Neural progenitor cell (in vitro differentiated cells): ENCODE results near the gene PSPN. TPM values are rescaled to one million over a fixed set of nuclear protein-coding genes. Genes with fewer than 3 reads are reported as not detected.

Experiments
- DNase-seq: peaks from one replicate; pipeline ENCODE4 v3.0.0-alpha.2; 2016; ENCODE audit warnings: low spot score
- H2AFZ ChIP-seq: fragments of 200-600 bp; sonication (generic); replicated peaks from 2 replicates; pipeline ENCODE4 v1.6.1; 2016; ENCODE audit warnings: antibody characterized with exemption
- H3F3A ChIP-seq: fragments of 200-600 bp; sonication (generic); 2 replicates; pipeline ENCODE4 v1.6.1; 2016; ENCODE audit warnings: antibody characterized with exemption, low read depth
- H3K27ac ChIP-seq: fragments of 200-600 bp; sonication (generic); 2 replicates; pipeline ENCODE4 v1.5.1; 2016; ENCODE audit warnings: mild to moderate bottlenecking
- H3K27me3 ChIP-seq: fragments of 200-600 bp; sonication (generic); 2 replicates; pipeline ENCODE4 v1.6.1; 2016; ENCODE audit warnings: mild to moderate bottlenecking, moderate library complexity
- H3K36me3 ChIP-seq: fragments of 200-600 bp; sonication (generic); 2 replicates; pipeline ENCODE4 v1.5.1; 2016
- H3K4me1 ChIP-seq: fragments of 200-600 bp; sonication (generic); 2 replicates; pipeline ENCODE4 v1.6.1; 2016; ENCODE audit warnings: mixed run types
- H3K4me2 ChIP-seq: fragments of 200-600 bp; sonication (generic); 2 replicates; pipeline ENCODE4 v1.6.1; 2016
- H3K4me3 ChIP-seq: fragments of 200-600 bp; sonication (generic); 2 replicates; pipeline ENCODE4 v1.5.1; 2016
- H3K79me2 ChIP-seq: fragments of 200-600 bp; sonication (generic); 2 replicates; pipeline ENCODE4 v1.6.1; 2016; ENCODE audit warnings: low read depth
- H3K9ac ChIP-seq: fragments of 200-600 bp; sonication (generic); 2 replicates; pipeline ENCODE4 v1.6.1; 2016
- H3K9me3 ChIP-seq: fragments of 200-600 bp; sonication (generic); 2 replicates; pipeline ENCODE4 v1.5.1; 2016; ENCODE audit warnings: low read depth
- H4K20me1 ChIP-seq: fragments of 200-600 bp; sonication (generic); 2 replicates; pipeline ENCODE4 v1.6.1; 2016; ENCODE audit warnings: low read depth
- H3K27ac Mint-ChIP-seq: 3 replicates; pipeline ENCODE4 v1.8.0; 2021; ENCODE audit warnings: mixed read lengths
- H3K27me3 Mint-ChIP-seq: 2 replicates; pipeline ENCODE4 v1.8.0; 2022; ENCODE audit warnings: low read depth, mild to moderate bottlenecking, inconsistent platforms, moderate library complexity, mixed read lengths; ENCODE audit not compliant: insufficient read depth
- H3K36me3 Mint-ChIP-seq: 3 replicates; pipeline ENCODE4 v1.8.0; 2021; ENCODE audit warnings: mixed read lengths
- H3K4me1 Mint-ChIP-seq: 3 replicates; pipeline ENCODE4 v1.8.0; 2021; ENCODE audit warnings: mixed read lengths
- H3K4me3 Mint-ChIP-seq: 3 replicates; pipeline ENCODE4 v1.8.0; 2021; ENCODE audit warnings: mild to moderate bottlenecking, moderate library complexity, mixed read lengths
- H3K9me3 Mint-ChIP-seq: 3 replicates; pipeline ENCODE4 v1.8.0; 2020; ENCODE audit warnings: mixed read lengths
- EZH2 ChIP-seq: fragments of 200-600 bp; sonication (generic); IDR thresholded peaks from 2 replicates; pipeline ENCODE4 v1.6.1; 2017; ENCODE audit warnings: antibody characterized with exemption, mild to moderate bottlenecking, moderate library complexity
- EZH2phosphoT487 ChIP-seq: fragments of 200-600 bp; sonication (generic); IDR thresholded peaks from 2 replicates; pipeline ENCODE4 v1.6.1; 2017; ENCODE audit warnings: antibody characterized with exemption
- total RNA-seq: library from RNA; depleted of rRNA; stranded (reverse); fragments of >200 nt; gene quantifications from 2 replicates; pipeline ENCODE4 v1.2.3, GENCODE V29; 2015; ENCODE audit warnings: low replicate concordance
- TF ChIP-seq, protein P1 (sequence below): fragments of 200-600 bp; sonication (generic); IDR thresholded peaks from 2 replicates; pipeline ENCODE4 v1.5.1; 2017; ENCODE audit warnings: antibody characterized with exemption, mild to moderate bottlenecking

The PSPN gene
- total RNA-seq, 1 donor from 2014 or later = 0.92 TPM

DNA sequence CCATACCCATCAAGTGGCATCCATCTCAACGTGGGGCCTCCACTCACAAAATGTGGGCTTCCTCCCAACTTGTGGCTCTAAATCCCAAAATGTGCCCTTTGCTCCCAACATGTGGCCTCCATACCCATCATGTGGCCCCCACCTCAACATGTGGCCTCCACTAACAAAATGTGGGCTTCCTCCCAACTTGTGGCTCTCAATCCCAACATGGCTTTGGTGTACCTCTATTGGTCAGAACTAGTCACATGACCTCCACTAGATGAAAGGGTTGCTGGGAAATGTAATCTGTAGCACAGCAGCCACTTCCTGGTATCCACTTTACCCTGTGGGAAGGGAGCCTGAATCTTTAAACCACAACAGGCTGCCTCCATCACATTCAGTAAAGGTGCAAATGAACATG is 32.3 kb downstream of the PSPN start:
- no peaks in the 10 kb centered on the region for H3K4me1 ChIP-seq
- no peaks in the 10 kb centered on the region for H3F3A ChIP-seq
- H3K27me3 ChIP-seq = peaks cover under 1% of the 10 kb centered on the region
- H3K27me3 Mint-ChIP-seq = peaks cover 10% of the 10 kb centered on the region
- H3K9me3 ChIP-seq = no peaks in the 10 kb centered on the region
- no peaks in the 10 kb centered on the region for H3K36me3 ChIP-seq
- H3K79me2 ChIP-seq = no peaks in the 10 kb centered on the region
- TF ChIP-seq EZH2 = no peak
- TF ChIP-seq, protein P1, sequence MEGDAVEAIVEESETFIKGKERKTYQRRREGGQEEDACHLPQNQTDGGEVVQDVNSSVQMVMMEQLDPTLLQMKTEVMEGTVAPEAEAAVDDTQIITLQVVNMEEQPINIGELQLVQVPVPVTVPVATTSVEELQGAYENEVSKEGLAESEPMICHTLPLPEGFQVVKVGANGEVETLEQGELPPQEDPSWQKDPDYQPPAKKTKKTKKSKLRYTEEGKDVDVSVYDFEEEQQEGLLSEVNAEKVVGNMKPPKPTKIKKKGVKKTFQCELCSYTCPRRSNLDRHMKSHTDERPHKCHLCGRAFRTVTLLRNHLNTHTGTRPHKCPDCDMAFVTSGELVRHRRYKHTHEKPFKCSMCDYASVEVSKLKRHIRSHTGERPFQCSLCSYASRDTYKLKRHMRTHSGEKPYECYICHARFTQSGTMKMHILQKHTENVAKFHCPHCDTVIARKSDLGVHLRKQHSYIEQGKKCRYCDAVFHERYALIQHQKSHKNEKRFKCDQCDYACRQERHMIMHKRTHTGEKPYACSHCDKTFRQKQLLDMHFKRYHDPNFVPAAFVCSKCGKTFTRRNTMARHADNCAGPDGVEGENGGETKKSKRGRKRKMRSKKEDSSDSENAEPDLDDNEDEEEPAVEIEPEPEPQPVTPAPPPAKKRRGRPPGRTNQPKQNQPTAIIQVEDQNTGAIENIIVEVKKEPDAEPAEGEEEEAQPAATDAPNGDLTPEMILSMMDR = no peak
- no peak for TF ChIP-seq EZH2phosphoT487
- H3K27ac Mint-ChIP-seq = no peak overlapping the region
- H2AFZ ChIP-seq = no peak overlapping the region
- peaks cover 6% of the 10 kb centered on the region for H3K9me3 Mint-ChIP-seq
- H3K36me3 Mint-ChIP-seq = no peaks in the 10 kb centered on the region
- peak overlapping the region; percentile 35 for H3K4me3 Mint-ChIP-seq
- H4K20me1 ChIP-seq = no peaks in the 10 kb centered on the region
- H3K4me3 ChIP-seq = no peak overlapping the region
- no peak overlapping the region for H3K4me2 ChIP-seq
- no peak for DNase-seq
- no peak overlapping the region for H3K27ac ChIP-seq
- H3K9ac ChIP-seq = no peak overlapping the region
- H3K4me1 Mint-ChIP-seq = no peaks in the 10 kb centered on the region

- no peaks in the 10 kb centered on the region for H3F3A ChIP-seq
- no peak overlapping the region for H3K4me3 Mint-ChIP-seq
- H3K36me3 Mint-ChIP-seq = no peaks in the 10 kb centered on the region
- no peak overlapping the region for H3K9ac ChIP-seq
- peaks cover 8% of the 10 kb centered on the region for H3K27me3 Mint-ChIP-seq
- H3K9me3 ChIP-seq = no peaks in the 10 kb centered on the region
- TF ChIP-seq, protein P1 = peak; percentile 27
- TF ChIP-seq EZH2phosphoT487 = no peak
- H3K36me3 ChIP-seq = no peaks in the 10 kb centered on the region
- no peaks in the 10 kb centered on the region for H3K27me3 ChIP-seq
- no peak overlapping the region for H3K4me2 ChIP-seq
- H3K27ac Mint-ChIP-seq = peak overlapping the region; percentile 81
- H3K79me2 ChIP-seq = no peaks in the 10 kb centered on the region
- no peak overlapping the region for H3K4me3 ChIP-seq
- H3K4me1 Mint-ChIP-seq = no peaks in the 10 kb centered on the region
- peak overlapping the region; percentile 57 for H2AFZ ChIP-seq
- H3K9me3 Mint-ChIP-seq = peaks cover 6% of the 10 kb centered on the region
- no peak overlapping the region for H3K27ac ChIP-seq
- peak; percentile 30 for DNase-seq
- no peaks in the 10 kb centered on the region for H3K4me1 ChIP-seq
- no peaks in the 10 kb centered on the region for H4K20me1 ChIP-seq
These were observed 35.1 kb downstream of the PSPN start for GRCh38 chr19:6340493-6341201.

GRCh38 chr19:6334490-6335285 is 41.0 kb downstream of the PSPN start:
- TF ChIP-seq EZH2 (no peak), EZH2phosphoT487 (no peak)
- TF ChIP-seq, protein P1 = no peak
- Histone ChIP-seq H3K9me3 (no peaks in the 10 kb centered on the region), H4K20me1 (no peaks in the 10 kb centered on the region), H3K79me2 (no peaks in the 10 kb centered on the region), H2AFZ (no peak overlapping the region), H3F3A (no peaks in the 10 kb centered on the region), H3K9ac (no peak overlapping the region), H3K4me1 (no peaks in the 10 kb centered on the region), H3K4me2 (no peak overlapping the region), H3K36me3 (no peaks in the 10 kb centered on the region), H3K4me3 (no peak overlapping the region), H3K27me3 (no peaks in the 10 kb centered on the region), H3K27ac (no peak overlapping the region)
- Mint-ChIP-seq H3K36me3 (no peaks in the 10 kb centered on the region), H3K27ac (no peak overlapping the region), H3K9me3 (peaks cover 2% of the 10 kb centered on the region), H3K27me3 (peaks cover 8% of the 10 kb centered on the region), H3K4me3 (no peak overlapping the region), H3K4me1 (no peaks in the 10 kb centered on the region)
- DNase-seq = no peak
